ENCODE results near the gene MN1.

The MN1 gene

DNA sequence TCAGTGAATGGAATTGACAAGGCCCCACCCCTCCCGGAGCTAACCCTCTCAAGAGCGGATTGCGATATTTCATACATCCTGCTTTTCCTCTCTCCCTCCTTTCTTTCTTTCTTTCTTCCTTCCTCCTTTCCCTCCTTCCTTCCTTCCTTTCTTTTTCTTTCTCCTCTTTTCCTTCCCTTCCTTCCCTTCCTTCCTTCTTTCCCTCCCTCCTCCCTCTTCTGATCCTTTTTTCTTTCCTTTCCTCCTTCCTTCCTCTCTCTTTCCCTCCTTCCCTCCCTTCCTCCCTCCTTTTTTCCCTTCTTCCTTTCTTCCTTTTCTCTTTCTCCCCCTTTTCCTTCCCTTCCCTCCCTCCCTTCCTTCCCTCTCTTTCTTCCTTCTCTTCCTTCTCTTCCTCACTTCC lies 15.0 kb upstream of the MN1 start:
- Histone ChIP-seq H3K27ac (replicated peaks) (no peak overlapping the region), H3K4me3 (replicated peaks; ENCODE audit: insufficient read depth, low read length) (no peak overlapping the region), H3K27me3 (ENCODE audit: insufficient read depth, poor library complexity, severe bottlenecking) (no peaks in the 10 kb centered on the region)
- DNase-seq (ENCODE audit: low read depth in 1 of 2, low spot score in 1 of 2): no peak
- TF ChIP-seq CTCF (IDR thresholded peaks at IDR 0.05; ENCODE audit: insufficient read depth, low read length) (no peak), SPI1 (IDR thresholded peaks at IDR 0.05; ENCODE audit: borderline replicate concordance, low read depth) (no peak), GABPA (IDR thresholded peaks at IDR 0.05; ENCODE audit: low read depth) (no peak), POLR2AphosphoS5 (IDR thresholded peaks at IDR 0.05; ENCODE audit: low read depth) (no peak)
- TF ChIP-seq, protein P1, sequence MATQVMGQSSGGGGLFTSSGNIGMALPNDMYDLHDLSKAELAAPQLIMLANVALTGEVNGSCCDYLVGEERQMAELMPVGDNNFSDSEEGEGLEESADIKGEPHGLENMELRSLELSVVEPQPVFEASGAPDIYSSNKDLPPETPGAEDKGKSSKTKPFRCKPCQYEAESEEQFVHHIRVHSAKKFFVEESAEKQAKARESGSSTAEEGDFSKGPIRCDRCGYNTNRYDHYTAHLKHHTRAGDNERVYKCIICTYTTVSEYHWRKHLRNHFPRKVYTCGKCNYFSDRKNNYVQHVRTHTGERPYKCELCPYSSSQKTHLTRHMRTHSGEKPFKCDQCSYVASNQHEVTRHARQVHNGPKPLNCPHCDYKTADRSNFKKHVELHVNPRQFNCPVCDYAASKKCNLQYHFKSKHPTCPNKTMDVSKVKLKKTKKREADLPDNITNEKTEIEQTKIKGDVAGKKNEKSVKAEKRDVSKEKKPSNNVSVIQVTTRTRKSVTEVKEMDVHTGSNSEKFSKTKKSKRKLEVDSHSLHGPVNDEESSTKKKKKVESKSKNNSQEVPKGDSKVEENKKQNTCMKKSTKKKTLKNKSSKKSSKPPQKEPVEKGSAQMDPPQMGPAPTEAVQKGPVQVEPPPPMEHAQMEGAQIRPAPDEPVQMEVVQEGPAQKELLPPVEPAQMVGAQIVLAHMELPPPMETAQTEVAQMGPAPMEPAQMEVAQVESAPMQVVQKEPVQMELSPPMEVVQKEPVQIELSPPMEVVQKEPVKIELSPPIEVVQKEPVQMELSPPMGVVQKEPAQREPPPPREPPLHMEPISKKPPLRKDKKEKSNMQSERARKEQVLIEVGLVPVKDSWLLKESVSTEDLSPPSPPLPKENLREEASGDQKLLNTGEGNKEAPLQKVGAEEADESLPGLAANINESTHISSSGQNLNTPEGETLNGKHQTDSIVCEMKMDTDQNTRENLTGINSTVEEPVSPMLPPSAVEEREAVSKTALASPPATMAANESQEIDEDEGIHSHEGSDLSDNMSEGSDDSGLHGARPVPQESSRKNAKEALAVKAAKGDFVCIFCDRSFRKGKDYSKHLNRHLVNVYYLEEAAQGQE (IDR thresholded peaks at IDR 0.05; ENCODE audit: insufficient replicate concordance, low read depth): no peak

GRCh38 chr22:27815826-27816530 lies 14.4 kb upstream of the MN1 start:
- no peak for DNase-seq (ENCODE audit: low read depth in 1 of 2, low spot score in 1 of 2)
- no peak for TF ChIP-seq SPI1 (IDR thresholded peaks at IDR 0.05; ENCODE audit: borderline replicate concordance, low read depth)
- TF ChIP-seq, protein P1 (IDR thresholded peaks at IDR 0.05; ENCODE audit: insufficient replicate concordance, low read depth): no peak
- no peak for TF ChIP-seq CTCF (IDR thresholded peaks at IDR 0.05; ENCODE audit: insufficient read depth, low read length)
- no peak for TF ChIP-seq GABPA (IDR thresholded peaks at IDR 0.05; ENCODE audit: low read depth)
- no peak for TF ChIP-seq POLR2AphosphoS5 (IDR thresholded peaks at IDR 0.05; ENCODE audit: low read depth)
- Histone ChIP-seq H3K4me3 (replicated peaks; ENCODE audit: insufficient read depth, low read length) (no peak overlapping the region), H3K27me3 (ENCODE audit: insufficient read depth, poor library complexity, severe bottlenecking) (no peaks in the 10 kb centered on the region), H3K27ac (replicated peaks) (no peak overlapping the region)

- TF ChIP-seq POLR2AphosphoS5 (IDR thresholded peaks at IDR 0.05; ENCODE audit: low read depth): no peak
- TF ChIP-seq GABPA (IDR thresholded peaks at IDR 0.05; ENCODE audit: low read depth): no peak
- no peak for TF ChIP-seq SPI1 (IDR thresholded peaks at IDR 0.05; ENCODE audit: borderline replicate concordance, low read depth)
- no peak for TF ChIP-seq CTCF (IDR thresholded peaks at IDR 0.05; ENCODE audit: insufficient read depth, low read length)
- TF ChIP-seq, protein P1 (IDR thresholded peaks at IDR 0.05; ENCODE audit: insufficient replicate concordance, low read depth): no peak
- H3K4me3 ChIP-seq (replicated peaks; ENCODE audit: insufficient read depth, low read length): no peak overlapping the region
- no peak overlapping the region for H3K27ac ChIP-seq (replicated peaks)
- no peak for DNase-seq (ENCODE audit: low read depth in 1 of 2, low spot score in 1 of 2)
- no peaks in the 10 kb centered on the region for H3K27me3 ChIP-seq (ENCODE audit: insufficient read depth, poor library complexity, severe bottlenecking)
Measured at GRCh38 chr22:27814993-27815392, 13.4 kb upstream of the MN1 start.
